HCT116 (cell line): ENCODE data around the gene HLA-DRB5.

Experiments used
- EGR1 ChIP-seq: IDR thresholded peaks from 2 replicates; pipeline ENCODE4 v1.6.1; 2012; ENCODE audit warnings: low read depth
- EZH2 ChIP-seq: fragments of 200-600 bp; sonication (generic); IDR thresholded peaks from 2 replicates; pipeline ENCODE4 v1.6.1; 2017; ENCODE audit warnings: antibody characterized with exemption, mixed run types
- EZH2phosphoT487 ChIP-seq: fragments of 200-600 bp; IDR thresholded peaks from 2 replicates; pipeline ENCODE4 v1.6.1; 2018; ENCODE audit warnings: antibody characterized with exemption, borderline replicate concordance
- FOSL1 ChIP-seq: IDR thresholded peaks from 2 replicates; pipeline ENCODE4 v1.6.1; 2012; ENCODE audit warnings: low read depth
- POLR2A ChIP-seq: IDR thresholded peaks from 2 replicates; pipeline ENCODE4 v1.7.0; 2011; ENCODE audit warnings: borderline replicate concordance; ENCODE audit not compliant: insufficient read depth, insufficient read length; ENCODE audit errors: extremely low read depth
- SIN3A ChIP-seq: IDR thresholded peaks from 2 replicates; pipeline ENCODE4 v1.6.1; 2012; ENCODE audit warnings: low read depth
- SP1 ChIP-seq: IDR thresholded peaks from 2 replicates; pipeline ENCODE4 v1.6.1; 2012; ENCODE audit warnings: low read depth
- SRF ChIP-seq: IDR thresholded peaks from 2 replicates; pipeline ENCODE4 v1.6.1; 2012; ENCODE audit warnings: low read depth
- YY1 ChIP-seq: IDR thresholded peaks from 2 replicates; pipeline ENCODE4 v1.6.1; 2011; ENCODE audit warnings: low read length, low read depth, moderate library complexity, mild to moderate bottlenecking; ENCODE audit not compliant: insufficient replicate concordance; ENCODE audit errors: extremely low read depth
- TF ChIP-seq, protein P1 (sequence below): IDR thresholded peaks from 2 replicates; pipeline ENCODE4 v1.6.1; 2012
- TF ChIP-seq, protein P2 (sequence below), 3 experiments: fragments of 200-600 bp in 1 of 3; sonication (generic) in 1 of 3; IDR thresholded peaks in 2 of 3; conservative IDR thresholded peaks in 1 of 3; 2 replicates each; pipeline ENCODE4 v1.5.1; 2012 to 2017; ENCODE audit warnings: low read depth in 2 of 3, low read length in 2 of 3, antibody characterized with exemption in 1 of 3, borderline replicate concordance in 1 of 3, control low read depth in 1 of 3, mild to moderate bottlenecking in 1 of 3, mixed read lengths in 1 of 3, mixed run types in 1 of 3, moderate library complexity in 1 of 3; ENCODE audit not compliant: insufficient read depth in 1 of 3
- TF ChIP-seq, protein P3 (sequence below): IDR thresholded peaks from 2 replicates; pipeline ENCODE4 v1.6.1; 2012; ENCODE audit warnings: low read depth

DNA sequence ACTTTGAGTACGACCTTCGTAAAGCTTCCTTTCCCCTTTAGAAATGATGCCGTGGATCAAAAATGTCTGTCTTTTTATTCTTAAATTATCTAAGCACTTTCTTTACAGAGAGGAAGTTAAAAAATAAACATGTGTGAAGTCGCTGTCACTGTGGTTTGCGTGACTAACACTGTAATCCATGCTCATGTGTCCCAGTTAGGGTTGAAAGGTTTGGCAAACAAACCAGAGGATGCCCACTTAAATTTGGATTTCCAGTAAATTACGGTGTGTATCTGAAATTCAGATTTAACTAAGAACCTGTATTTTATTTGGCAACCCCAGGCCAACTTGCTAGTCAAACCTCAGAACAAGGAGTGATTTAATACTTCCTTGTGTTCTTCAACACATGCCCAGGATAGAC is 38.5 kb upstream of the HLA-DRB5 start:
- no peak for TF ChIP-seq POLR2A
- no peak for TF ChIP-seq EZH2phosphoT487
- TF ChIP-seq, protein P1, sequence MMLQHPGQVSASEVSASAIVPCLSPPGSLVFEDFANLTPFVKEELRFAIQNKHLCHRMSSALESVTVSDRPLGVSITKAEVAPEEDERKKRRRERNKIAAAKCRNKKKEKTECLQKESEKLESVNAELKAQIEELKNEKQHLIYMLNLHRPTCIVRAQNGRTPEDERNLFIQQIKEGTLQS: no peak
- TF ChIP-seq, protein P2, sequence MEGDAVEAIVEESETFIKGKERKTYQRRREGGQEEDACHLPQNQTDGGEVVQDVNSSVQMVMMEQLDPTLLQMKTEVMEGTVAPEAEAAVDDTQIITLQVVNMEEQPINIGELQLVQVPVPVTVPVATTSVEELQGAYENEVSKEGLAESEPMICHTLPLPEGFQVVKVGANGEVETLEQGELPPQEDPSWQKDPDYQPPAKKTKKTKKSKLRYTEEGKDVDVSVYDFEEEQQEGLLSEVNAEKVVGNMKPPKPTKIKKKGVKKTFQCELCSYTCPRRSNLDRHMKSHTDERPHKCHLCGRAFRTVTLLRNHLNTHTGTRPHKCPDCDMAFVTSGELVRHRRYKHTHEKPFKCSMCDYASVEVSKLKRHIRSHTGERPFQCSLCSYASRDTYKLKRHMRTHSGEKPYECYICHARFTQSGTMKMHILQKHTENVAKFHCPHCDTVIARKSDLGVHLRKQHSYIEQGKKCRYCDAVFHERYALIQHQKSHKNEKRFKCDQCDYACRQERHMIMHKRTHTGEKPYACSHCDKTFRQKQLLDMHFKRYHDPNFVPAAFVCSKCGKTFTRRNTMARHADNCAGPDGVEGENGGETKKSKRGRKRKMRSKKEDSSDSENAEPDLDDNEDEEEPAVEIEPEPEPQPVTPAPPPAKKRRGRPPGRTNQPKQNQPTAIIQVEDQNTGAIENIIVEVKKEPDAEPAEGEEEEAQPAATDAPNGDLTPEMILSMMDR (IDR thresholded peaks at IDR 0.05 in 2 of 3, conservative IDR thresholded peaks at IDR 0.05 in 1 of 3; ENCODE audit: borderline replicate concordance in 1 of 3, insufficient read depth in 1 of 3, low read depth in 2 of 3, low read length in 2 of 3): no peak
- TF ChIP-seq SIN3A: no peak
- TF ChIP-seq, protein P3, sequence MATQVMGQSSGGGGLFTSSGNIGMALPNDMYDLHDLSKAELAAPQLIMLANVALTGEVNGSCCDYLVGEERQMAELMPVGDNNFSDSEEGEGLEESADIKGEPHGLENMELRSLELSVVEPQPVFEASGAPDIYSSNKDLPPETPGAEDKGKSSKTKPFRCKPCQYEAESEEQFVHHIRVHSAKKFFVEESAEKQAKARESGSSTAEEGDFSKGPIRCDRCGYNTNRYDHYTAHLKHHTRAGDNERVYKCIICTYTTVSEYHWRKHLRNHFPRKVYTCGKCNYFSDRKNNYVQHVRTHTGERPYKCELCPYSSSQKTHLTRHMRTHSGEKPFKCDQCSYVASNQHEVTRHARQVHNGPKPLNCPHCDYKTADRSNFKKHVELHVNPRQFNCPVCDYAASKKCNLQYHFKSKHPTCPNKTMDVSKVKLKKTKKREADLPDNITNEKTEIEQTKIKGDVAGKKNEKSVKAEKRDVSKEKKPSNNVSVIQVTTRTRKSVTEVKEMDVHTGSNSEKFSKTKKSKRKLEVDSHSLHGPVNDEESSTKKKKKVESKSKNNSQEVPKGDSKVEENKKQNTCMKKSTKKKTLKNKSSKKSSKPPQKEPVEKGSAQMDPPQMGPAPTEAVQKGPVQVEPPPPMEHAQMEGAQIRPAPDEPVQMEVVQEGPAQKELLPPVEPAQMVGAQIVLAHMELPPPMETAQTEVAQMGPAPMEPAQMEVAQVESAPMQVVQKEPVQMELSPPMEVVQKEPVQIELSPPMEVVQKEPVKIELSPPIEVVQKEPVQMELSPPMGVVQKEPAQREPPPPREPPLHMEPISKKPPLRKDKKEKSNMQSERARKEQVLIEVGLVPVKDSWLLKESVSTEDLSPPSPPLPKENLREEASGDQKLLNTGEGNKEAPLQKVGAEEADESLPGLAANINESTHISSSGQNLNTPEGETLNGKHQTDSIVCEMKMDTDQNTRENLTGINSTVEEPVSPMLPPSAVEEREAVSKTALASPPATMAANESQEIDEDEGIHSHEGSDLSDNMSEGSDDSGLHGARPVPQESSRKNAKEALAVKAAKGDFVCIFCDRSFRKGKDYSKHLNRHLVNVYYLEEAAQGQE: no peak
- no peak for TF ChIP-seq FOSL1
- no peak for TF ChIP-seq YY1
- TF ChIP-seq EZH2: no peak
- no peak for TF ChIP-seq SP1
- no peak for TF ChIP-seq SRF
- no peak for TF ChIP-seq EGR1
